Epidermal melanocyte (primary cell): ENCODE results near the gene NUP160.
"Not testable (repeated sequence)": the region's sequence is repeated elsewhere in the genome, so short reads cannot be mapped to it uniquely, and the experiment has no call there.

Experiments
- DNase-seq: peaks from one replicate; pipeline ENCODE4 v3.0.0; 2011; ENCODE audit warnings: low spot score; ENCODE audit not compliant: insufficient read length

NUP160 gene

DNA sequence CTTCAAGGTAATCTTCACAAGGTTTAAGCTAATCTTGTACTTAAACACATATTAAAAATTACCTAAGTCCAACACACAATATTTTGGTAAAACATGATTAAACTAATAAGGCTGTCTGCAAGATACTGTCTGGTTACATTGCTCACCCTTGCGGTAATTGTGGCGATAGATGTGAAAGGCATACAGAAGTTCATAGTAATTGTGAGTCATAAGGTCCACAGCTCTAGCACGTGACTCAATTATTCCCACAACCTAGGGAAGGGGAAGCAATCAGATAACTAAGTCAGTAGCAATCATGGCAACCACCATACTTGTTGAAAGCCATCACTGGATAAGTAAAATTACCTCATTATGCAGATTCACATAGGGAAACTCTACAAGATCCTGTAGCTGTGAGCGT lies 50.5 kb downstream of the NUP160 start:
- no peak for DNase-seq

DNA sequence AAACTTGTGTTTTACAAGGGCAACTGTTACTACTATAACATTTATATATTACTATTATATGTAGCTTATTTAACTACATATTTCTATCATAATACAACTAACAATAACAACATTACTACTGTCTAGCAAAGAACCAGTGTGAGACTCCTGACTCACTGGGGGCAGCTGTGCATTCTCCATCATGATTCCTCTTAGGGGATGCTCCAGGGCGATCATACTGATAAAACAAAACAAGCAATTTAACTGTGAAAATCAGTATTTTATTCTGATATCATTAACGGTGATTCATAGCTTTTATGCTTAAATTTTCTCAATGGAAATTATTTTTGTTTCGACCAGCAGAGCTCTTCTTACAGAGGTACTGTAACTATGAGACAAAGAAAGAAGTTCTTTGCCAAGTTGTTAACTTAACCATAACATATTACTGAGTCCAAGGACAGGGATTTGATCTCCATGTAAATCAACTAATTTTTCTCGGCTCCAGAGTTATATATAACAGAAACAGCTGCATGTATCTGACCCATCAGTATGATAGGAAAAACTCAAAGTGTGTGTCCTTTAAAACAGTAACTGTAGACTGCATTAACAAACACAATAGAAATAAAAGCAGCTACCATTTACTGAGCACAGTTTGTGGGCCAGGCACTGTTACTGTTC lies 56.2 kb downstream of the NUP160 start:
- no peak for DNase-seq

DNA sequence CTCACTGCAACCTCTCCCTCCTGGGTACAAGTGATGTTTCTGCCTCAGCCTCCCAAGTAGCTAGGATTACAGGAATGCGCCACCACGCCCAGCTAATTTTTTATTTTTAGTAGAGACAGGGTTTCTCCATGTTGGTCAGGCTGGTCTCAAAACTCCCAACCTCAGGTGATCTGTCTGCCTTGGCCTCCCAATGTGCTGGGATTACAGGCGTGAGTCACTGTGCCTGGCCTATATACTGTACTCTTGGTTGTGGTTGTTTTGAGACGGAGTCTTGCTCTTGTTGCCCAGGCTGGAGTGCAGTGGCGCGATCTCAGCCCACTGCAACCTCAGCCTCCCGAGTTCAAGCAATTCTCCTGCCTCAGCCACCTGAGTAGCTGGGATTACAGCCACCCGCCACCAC lies 58.1 kb downstream of the NUP160 start:
- not testable (repeated sequence) for DNase-seq

DNA sequence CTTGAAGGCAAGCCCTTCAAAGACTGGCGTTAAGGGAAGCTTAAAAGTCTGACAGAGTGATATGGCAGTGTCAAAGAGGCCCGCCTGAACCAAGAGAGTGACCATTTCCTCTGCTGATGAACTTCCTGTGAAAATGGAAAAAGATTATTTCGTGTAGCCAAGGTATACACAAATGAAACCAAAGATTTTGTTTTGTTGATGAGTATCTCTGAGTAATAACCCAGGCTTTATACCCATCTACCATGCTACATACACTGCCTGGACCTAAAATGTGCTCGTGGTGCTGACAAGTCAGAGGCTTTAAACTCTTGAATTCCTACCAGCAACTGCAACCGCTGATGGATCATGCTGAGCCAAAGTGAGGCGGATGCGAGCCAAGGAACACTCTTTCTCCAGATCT lies 60.0 kb downstream of the NUP160 start:
- no peak for DNase-seq

DNA sequence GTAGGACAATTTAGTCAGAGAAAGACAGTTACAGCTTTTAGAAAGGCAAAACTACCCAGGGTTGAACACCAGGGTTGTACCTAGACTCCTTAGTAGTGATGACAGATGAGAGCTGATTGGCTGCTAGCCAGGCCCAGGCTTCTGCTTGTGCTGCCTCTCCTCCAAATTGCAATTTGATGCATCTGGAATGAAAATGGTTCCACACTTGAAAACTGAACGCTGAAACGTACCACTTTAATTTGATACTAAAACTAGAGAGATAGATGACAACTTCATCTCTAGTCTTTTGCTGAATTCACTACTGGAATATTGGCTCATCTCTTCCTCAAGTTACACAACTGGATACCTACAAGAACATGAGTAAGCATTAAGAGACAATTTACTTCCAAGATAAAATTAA lies 61.8 kb downstream of the NUP160 start:
- no peak for DNase-seq

DNA sequence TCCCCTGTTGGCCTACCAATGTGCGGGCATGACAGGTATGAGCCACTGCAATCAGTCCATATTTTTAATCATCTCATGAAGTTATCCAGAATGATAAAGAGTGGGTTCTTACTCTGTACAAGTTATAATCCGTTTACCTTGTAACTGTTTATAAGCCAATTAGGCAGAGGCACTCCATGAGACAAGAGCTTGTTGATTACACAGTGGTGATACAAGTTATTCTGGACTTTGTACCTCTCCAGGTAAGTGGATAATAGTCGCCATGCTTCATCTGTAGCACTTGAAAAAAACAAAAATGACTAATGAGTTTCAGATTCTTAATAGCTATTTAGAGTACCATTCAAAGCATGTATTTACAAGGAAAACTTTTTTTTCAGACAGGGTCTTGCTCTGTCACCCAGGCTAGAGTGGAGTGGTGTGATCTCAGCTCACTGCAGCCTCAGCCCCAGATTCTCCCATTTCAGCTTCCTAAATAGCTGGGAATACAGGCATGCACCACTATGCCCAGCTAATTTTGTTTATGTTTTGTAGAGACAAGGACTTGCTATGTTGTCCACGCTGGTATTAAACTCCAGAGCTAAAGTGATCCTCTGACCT lies 63.3 kb downstream of the NUP160 start:
- no peak for DNase-seq

DNA sequence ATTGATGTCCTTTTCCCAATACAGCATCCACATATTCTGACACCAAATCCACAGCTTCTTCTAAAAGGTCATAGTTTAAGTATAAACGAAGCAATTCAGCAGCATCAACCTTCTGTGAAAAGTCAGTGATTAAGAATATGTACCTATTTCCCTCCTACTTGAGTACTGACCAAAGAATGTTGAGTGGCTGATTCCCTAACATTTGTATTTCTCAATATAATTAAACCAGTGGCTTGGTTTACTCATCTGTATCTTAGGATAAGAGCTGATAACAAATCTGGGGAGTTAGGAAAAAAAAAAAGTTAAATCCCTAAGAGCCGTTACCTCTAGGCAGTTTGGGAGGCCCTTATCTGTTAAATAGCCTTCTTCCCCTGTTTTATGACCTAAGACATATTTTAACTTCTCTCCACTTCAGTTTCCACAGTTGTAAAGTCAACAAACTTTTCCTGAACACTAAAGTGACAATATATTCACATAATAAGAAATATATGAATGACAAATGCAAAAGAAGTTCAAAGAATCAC lies 65.0 kb downstream of the NUP160 start:
- no peak for DNase-seq

DNA sequence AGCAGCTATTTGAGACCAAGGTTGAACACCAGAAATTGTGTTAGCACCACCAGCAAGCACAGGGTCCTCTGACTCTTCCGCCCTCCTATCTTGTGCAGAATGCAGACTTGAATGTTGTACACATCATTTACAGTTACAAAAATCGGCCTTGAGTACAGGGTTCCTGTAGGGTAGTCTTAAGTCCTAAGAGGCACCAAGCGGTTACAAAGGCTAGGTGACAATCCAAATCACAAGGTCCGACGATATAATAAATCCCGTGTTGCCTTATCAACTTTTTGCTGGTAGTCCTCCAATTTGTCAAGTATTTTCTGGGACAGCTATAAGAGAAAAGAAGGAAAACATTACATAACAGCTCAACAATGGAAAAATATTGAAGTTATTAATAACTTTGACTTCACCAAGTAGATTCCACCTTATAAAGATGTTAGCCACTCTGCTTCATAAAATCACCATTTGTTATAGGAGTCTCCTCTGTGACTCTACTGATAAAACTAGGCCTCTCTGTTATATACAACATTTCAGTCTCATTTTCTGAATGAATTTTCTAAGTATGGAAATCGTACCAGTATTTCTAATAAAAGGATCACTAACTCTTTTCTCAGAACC lies 69.2 kb downstream of the NUP160 start:
- no peak for DNase-seq

DNA sequence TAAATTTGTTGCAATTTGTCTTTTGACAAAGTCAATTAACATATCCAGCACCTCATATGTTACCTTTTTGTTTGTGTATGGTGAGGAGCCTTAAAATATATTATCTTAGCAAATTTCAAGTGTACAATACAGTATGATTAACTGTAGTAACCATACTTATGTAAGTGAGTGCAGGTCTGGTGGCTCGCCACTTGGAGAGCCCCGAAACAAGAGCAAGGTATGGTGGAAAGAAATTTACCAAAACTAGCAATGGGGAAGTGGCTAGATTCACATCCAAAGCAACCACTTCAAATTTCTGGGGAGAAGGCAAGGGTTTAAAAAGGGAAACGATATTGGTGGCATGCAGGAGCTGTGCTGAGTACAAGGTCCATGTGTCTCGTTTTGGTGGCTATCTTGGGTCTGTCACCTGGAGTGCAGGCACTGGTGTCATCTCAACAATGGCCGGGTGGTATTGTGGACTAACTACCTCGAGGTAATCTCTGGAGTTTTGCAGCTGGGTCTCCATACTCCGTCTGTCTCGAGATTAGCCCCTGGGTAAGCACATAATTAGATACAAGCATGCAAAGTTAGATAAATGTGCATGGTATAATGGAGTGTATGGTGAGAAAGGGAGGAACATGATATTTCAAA lies 72.8 kb downstream of the NUP160 start:
- no peak for DNase-seq

DNA sequence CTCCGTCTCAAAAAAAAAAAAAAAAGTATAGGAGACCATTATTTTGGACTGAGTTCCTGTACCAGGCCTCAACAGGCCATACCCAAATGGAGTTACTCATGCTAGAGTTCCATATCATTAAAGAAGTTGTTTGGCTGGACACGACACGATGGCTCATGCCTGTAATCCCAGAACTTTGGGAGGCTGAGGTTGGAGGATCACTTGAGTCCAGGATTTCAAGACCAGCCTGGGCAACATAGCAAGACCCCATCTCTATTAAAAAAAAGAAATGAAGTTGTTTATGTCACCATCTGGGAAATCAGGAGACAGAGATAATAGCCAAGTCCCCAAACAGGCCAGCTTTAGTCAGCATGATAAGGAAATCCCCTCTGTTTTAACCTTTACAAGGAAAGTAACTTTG lies 74.3 kb downstream of the NUP160 start:
- DNase-seq: no peak

DNA sequence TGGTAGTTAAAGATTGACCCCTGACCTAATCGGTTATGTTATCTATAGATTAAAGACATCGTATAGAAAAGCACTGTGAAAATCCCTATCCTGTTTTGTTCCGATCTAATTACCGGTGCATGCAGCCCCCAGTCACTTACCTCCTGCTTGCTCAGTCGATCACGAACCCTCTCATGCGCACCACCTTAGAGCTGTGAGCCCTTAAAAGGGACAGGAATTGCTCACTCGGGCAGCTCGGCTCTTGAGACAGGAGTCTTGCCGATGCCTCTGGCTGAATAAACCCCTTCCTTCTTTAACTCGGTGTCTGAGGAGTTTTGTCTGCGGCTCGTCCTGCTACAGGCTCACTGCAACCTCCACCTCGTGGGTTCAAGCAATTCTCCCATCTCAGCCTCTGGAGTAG lies 78.6 kb downstream of the NUP160 start:
- not testable (repeated sequence) for DNase-seq

DNA sequence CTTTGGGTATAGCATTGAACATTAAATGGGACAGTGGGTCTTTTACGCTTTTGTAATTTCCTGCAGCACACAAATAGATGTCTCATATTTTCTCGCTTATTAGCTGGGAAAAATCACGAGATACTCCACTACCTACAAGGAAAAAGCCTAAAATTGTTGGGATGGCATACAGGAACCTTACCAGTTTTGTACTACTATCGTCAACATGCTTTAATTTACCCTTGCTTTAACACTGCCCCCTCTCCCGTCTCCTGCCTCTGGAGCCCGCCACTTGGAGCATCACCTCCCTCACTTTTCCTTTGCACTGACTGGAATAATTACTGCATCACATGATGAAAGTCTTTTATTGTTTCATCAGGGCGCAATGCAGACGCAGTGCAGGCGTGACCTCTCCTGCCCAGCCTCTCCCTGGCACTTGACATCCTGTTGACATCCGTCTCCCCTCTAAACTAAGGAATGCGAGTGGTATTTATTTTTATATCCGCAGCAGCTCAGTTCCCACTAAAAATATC lies 80.0 kb downstream of the NUP160 start:
- DNase-seq: no peak

DNA sequence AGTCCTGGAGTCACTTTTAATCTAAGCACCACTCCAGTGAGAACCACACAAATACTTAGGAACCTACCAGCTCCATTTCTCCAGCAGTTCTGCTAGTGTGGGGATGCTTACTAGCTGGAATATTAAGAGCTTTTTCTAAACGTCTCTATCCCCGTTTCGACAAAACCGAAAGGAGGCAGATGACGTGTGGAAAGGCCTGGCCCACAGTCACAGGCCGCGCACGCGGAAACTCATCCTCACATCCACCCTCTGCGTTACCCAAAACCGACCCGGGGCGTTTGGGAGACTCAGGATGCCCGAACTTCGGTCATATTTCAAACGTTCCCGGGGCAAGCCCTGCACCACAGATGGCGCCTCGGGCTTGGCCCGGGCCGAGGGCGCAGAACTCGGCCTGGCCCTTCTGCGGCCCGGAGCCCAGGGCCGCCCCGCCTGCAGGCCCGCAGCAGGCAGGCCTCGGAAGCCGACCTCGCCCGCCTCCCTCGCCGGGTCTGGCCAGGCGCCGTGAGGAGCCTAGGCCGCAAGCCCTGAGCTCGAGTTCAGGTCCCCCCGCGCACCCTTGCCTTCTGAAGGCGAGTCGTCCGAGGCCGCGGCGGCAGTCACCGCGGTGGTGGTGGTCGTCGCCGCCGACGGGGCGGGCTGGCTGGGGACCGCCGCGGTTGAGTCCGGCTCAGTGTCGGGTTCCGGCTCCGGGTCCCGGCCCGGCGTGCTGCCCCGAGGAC lies 81.5 kb downstream of the NUP160 start:
- DNase-seq: no peak

DNA sequence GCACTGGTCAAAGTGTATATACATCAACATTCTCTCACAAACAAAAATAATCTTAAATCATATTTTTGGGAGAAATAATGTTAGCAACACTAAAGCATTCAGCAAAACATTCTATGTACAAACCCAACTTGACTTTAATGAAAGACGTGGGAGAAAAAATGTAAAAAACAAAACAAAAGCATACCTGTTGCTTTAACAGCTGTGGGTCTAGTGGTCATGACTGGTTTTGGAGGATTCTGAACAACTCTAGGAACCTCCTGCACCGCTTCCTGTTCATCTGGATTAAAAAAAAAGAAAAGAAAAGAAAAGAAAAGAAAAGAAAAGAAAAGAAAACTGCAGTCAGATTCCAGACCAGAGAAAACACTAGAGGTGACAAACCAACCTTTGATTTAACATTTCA lies 83.1 kb downstream of the NUP160 start:
- DNase-seq: no peak

DNA sequence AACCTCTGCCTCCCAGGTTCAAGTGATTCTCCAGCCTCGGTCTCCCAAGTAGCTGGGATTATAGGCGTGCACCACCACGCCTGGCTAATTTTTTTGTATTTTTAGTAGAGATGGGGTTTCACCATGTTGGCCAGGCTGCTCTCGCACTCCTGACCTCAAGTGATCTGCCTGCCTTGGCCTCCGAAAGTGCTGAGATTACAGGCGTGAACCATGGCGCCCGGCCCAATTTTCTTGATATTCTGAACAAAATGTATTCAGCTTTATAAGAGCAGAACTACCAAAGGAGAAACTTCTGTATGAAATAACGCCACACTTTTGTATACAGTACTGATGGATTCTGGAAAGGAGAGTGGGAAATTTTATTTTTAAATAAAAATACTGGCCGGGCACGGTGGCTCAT lies 88.9 kb downstream of the NUP160 start:
- DNase-seq: not testable (repeated sequence)

DNA sequence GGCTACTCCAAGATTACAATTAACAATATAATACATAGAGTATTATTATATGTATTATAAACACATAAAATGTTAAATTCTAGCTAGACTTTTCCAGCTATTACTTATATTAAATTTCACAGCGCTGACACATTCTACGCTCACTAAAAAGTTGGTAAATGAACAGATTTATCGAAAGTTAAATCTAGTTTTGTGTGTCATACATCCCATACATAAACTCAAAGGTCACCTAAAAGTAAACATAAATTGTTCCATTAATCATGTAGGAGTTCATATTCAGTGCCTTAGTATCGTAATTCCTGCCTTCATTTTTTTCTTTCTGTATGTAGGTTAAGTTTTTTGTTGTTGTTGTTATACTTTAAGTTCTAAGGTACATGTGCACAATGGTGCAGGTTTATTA lies 91.9 kb downstream of the NUP160 start:
- no peak for DNase-seq

DNA sequence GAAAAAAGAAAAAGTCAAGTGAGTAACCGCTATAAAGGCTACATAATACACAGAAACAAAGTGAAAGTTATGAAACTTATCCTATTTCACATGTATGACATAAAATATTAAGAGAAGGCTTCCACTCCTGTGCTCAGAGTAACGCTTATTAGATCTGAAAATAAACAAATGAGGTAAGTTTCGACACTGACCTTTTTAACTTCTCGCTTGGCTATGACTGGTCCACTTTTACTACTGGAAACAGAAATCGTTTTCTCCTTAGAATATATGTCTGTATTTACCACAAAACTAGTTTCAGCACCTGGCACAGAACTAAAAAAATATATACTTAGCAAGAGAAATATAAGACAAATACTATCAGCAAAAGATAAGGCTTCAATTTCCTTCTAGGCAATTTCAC lies 97.4 kb downstream of the NUP160 start:
- no peak for DNase-seq

DNA sequence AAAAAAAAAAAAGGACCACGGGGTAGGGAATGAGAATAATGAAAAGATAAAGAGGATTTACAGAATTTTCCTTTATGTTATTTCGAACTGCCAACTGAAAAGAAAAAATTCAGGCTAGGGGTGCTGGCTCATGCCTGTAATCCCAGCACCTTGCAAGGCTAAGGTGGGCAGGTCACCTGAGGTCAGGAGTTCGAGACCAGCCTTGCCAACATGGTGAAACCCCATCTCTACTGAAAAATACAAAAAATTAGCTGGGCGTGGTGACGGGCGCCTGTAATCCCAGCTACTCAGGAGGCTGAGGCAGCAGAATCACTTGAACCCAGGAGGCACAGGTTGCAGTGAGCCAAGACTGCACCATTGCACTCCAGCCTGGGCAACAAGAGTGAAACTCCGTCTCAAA lies 105.7 kb downstream of the NUP160 start:
- DNase-seq: not testable (repeated sequence)

DNA sequence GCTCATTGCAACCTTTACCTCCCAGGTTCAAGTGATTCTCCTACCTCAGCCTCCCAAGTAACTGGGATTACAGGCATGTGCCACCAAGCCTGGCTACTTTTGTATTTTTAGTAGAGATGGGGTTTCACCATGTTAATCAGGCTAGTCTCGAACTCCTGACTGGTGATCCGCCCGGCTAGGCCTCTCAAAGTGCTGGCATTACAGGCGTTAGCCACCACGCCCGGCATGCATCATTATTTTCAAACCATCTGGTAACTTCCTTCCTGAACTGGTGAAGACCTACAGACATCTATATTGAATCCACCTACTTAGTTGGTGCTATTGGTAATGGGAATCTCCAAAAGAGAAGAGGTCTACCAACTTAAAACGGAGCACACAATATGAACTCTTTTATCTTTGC lies 110.3 kb downstream of the NUP160 start:
- not testable (repeated sequence) for DNase-seq

DNA sequence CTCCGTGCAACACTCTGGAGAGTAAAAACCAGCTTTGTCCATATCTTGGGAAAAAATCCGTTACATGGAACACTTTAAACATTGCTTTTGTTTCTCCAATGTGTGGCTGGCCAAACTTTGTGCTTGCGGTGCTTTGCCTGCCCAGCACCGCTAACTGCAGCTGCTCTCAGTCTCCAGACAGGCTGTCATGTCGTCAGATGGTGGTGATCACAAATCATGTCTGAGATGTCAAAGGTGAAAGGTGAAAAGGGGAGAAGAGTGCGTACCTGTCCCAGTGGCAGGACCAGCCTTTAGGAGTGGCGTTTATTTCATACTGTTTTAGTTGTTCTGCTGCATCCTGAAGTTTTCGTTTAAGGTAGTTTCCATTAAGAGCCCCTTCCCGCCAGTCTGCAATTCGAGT lies 115.9 kb downstream of the NUP160 start:
- DNase-seq: no peak

DNA sequence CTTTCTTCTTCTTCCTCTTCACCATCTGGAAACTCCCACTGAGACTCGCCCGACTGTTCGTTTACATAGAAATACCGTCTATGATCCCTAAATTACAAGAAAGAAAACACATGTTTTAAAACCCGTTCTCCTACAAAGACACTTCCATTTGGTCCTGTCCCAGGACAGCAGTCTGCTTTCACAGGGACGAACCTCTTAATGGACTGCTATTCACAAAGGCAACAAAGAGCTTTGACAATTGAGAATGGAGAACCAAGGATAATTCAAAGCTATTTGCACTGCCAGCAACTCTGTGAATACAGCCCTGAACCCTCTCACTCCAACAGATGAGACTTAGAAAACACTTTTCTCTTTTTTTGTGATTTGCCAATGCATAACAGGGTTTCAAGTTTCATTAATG lies 116.7 kb downstream of the NUP160 start:
- no peak for DNase-seq
